Vagina (tissue), 2 donors: Measurements from ENCODE around the gene C12orf76.

Source experiments
- POLR2A ChIP-seq, 2 donors: fragments of 450-650 bp; IDR thresholded peaks; one replicate each; pipeline ENCODE4 v1.6.1; 2017; ENCODE audit warnings: antibody characterized with exemption in 2 of 2, mild to moderate bottlenecking in 2 of 2, moderate library complexity in 2 of 2
- TF ChIP-seq, protein P1 (sequence below), 3 experiments: fragments of 450-650 bp in 2 of 3; fragments of 200-600 bp in 1 of 3; sonication (generic) in 1 of 3; IDR thresholded peaks; one replicate each; pipeline ENCODE4 v1.5.1; 2017 to 2019; ENCODE audit warnings: antibody characterized with exemption in 3 of 3, mild to moderate bottlenecking in 2 of 3, moderate library complexity in 2 of 3

DNA sequence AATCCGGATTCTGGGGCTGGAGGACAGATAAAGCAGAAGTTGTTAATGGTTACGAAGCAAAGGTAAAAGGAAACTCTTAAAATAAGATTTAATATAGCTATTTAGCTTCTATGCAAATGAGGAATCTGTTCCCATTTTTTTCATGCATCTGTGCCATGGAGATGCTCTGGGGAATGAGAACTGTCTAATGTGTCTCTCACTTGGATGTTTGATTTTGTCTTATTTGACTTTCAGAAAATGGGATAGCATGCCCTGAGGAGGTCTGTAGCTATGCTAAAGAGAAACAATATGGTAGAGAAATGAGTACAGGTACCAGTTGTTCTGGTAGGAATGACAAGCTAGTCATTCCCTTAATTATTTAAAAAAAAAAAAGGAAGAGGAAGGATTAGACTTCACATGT lies 24.3 kb downstream of the C12orf76 start:
- no peak for TF ChIP-seq POLR2A (IDR thresholded peaks at IDR 0.05)
- TF ChIP-seq, protein P1, sequence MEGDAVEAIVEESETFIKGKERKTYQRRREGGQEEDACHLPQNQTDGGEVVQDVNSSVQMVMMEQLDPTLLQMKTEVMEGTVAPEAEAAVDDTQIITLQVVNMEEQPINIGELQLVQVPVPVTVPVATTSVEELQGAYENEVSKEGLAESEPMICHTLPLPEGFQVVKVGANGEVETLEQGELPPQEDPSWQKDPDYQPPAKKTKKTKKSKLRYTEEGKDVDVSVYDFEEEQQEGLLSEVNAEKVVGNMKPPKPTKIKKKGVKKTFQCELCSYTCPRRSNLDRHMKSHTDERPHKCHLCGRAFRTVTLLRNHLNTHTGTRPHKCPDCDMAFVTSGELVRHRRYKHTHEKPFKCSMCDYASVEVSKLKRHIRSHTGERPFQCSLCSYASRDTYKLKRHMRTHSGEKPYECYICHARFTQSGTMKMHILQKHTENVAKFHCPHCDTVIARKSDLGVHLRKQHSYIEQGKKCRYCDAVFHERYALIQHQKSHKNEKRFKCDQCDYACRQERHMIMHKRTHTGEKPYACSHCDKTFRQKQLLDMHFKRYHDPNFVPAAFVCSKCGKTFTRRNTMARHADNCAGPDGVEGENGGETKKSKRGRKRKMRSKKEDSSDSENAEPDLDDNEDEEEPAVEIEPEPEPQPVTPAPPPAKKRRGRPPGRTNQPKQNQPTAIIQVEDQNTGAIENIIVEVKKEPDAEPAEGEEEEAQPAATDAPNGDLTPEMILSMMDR (IDR thresholded peaks at IDR 0.05): no peak
